Activated naive CD4-positive, alpha-beta T cell treated with anti-CD3 and anti-CD28 coated beads, Interleukin-2, amount 50 U/mL, for 72 hours (primary cell): Measurements from ENCODE around the gene GARIN5B. TPM values are rescaled to one million over a fixed set of nuclear protein-coding genes. Genes with fewer than 3 reads are reported as not detected.

Source experiments
- ATAC-seq, 2 donors: fragments of 150-1000 bp; cut with Tn5 transposase; 2 replicates each; pipeline ENCODE4 v1.10.0; 2021; ENCODE audit warnings: mild to moderate bottlenecking in 2 of 2, moderate library complexity in 2 of 2
- DNase-seq, 2 donors: peaks; one replicate each; pipeline ENCODE4 v3.0.0; 2021 to 2022; ENCODE audit warnings: low spot score in 2 of 2
- H3K27ac Mint-ChIP-seq, 2 donors: one replicate each; pipeline ENCODE4 v1.8.0; 2022; ENCODE audit warnings: mild to moderate bottlenecking in 2 of 2, mixed read lengths in 2 of 2
- H3K36me3 Mint-ChIP-seq, 2 donors: one replicate each; pipeline ENCODE4 v1.8.0; 2022; ENCODE audit warnings: mixed read lengths in 2 of 2
- H3K9me3 Mint-ChIP-seq, 2 donors: one replicate each; pipeline ENCODE4 v1.8.0; 2022; ENCODE audit warnings: mixed read lengths in 2 of 2
- total RNA-seq, 2 donors: library from RNA; stranded (reverse); gene quantifications; one replicate each; pipeline ENCODE4 v1.2.3, GENCODE V29; 2022

GARIN5B gene
- total RNA-seq, 2 donors from 2014 or later = not detected

DNA sequence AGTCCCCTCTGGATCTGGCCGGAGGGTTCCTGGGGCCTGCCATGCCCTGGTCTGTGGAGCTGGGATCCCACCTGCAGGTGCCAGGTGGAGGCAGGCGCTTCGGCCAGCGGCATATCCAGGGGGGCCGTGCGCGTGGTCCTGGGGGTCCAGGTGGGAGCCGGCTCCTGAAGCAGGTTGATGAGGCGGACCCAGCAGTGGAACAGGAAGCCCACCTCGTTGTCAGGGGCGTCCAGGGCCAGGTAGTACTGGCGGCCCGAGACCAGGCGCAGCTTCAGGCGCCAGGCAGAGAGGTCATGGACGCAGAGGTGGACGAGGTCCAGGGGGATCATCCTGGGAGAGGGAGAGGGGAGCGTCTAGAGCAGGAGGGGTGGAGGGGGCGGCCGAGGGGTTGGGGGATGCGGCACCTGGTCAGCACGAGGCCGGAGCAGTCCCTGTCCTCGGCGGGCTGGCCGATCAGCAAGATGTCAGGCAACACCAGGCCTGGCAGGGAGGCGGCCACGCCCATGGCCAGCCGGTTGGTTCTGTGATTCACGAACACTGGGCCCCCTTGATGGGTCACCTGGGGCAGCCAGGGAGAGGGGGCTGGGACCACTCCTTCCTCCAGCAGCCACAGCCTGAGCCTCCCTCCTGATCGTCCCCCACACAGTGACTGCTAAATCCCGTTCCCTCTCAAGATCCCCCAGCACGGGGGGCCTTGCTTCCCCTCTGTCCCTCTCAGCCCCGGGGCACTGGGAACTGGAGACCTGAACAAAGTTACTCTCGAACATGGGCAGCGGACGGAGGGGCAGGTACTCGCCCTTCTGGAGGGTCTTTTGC is 678 bp downstream of the GARIN5B start:
- no peaks in the 10 kb centered on the region for H3K36me3 Mint-ChIP-seq
- no peaks in the 10 kb centered on the region for H3K9me3 Mint-ChIP-seq
- DNase-seq (no peak), ATAC-seq (no peak)
- H3K27ac Mint-ChIP-seq = no peak overlapping the region

DNA sequence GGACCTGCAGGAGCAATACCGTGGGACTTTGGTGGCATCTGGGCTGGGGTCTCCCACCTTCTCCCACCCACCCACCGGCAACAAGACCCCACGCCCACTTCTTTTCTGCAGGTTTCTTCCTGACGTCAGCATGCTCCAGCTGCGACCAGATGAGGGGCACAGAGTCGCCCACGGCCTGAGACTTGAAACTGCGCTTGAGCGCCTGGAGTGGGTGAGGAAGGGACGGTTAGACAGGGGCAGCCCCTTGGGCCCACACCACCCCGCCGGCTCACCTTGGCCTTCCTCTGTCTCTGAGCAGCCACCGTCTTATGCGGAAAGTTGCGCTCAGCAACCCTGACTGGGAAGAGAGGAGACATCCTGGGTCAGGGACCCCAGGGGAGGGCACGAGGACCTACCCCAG is 2.2 kb downstream of the GARIN5B start:
- no peak for ATAC-seq
- H3K27ac Mint-ChIP-seq = no peak overlapping the region
- no peaks in the 10 kb centered on the region for H3K9me3 Mint-ChIP-seq
- H3K36me3 Mint-ChIP-seq = no peaks in the 10 kb centered on the region
- no peak for DNase-seq

DNA sequence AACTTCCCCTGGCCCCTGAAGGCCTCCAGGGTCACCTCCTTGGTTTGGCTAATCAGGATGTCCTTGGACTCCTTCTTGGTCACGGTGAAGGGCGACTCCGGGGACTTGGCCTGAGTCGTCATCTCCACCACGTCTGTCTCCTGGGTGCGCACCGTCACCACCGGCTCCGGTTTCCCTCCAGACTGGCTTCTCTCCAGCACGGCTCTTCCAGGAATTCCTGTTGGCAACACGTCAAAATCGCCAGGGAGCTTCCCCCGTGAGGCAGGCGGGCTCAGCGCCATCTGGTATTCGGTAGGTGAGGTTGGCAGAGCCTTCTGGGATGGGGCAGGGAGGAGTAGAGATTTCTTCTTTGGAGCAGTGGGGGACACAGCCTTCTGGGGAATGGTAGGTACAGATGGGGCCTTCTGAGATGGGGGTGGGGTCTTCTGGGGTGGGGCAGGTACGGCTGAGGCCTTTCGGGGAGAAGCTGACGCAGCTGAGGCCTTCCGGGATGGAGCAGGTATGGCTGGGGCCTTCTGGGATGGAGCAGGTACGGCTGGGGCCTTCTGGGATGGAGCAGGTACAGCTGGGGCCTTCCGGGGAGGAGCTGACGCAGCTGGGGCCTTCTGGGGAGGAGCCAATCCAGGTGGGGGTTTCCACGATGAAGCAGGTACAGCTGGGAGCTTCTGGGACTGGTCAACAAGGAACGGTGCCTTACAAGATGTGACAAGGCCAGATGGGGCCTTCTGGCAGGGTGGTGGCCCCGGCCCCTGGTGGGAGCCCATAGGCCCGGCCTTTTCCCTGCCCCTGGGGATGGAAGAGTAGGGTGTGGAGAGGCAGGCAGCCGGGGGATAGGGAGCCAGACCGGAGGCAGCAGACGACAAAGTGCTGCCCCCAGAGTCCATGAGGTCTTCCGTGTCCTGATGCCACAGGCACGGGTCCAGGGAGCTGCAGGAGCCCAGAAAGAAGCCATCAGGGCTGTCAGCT is 3.8 kb downstream of the GARIN5B start:
- peak overlapping the region in 1 of 2 donors; percentile 49 for H3K27ac Mint-ChIP-seq
- ATAC-seq (no peak), DNase-seq (no peak)
- H3K9me3 Mint-ChIP-seq = no peaks in the 10 kb centered on the region
- H3K36me3 Mint-ChIP-seq = no peaks in the 10 kb centered on the region

DNA sequence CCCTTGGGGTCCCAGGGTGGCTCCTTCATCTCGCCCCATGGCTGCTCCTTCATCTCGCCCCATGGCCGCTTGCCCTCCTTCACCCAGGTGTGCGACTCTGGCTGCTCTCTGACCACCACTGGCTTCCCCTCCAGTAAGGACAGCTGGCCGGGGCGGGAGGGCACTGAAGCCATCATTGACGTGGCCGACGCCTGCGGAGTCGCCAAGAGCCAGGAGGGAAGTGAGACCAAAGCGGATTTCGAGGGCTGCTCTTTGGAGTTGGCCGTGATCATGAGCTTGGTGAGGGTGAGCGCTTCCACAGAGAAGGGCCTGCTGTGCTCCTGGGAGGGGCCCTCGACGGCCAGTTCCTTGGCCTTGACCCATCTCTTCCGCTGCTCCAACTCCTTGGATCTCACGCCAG is 4.6 kb downstream of the GARIN5B start:
- Mint-ChIP-seq H3K36me3 (no peaks in the 10 kb centered on the region), H3K9me3 (no peaks in the 10 kb centered on the region), H3K27ac (peak overlapping the region in 1 of 2 donors; percentile 49)
- DNase-seq (no peak), ATAC-seq (no peak)

DNA sequence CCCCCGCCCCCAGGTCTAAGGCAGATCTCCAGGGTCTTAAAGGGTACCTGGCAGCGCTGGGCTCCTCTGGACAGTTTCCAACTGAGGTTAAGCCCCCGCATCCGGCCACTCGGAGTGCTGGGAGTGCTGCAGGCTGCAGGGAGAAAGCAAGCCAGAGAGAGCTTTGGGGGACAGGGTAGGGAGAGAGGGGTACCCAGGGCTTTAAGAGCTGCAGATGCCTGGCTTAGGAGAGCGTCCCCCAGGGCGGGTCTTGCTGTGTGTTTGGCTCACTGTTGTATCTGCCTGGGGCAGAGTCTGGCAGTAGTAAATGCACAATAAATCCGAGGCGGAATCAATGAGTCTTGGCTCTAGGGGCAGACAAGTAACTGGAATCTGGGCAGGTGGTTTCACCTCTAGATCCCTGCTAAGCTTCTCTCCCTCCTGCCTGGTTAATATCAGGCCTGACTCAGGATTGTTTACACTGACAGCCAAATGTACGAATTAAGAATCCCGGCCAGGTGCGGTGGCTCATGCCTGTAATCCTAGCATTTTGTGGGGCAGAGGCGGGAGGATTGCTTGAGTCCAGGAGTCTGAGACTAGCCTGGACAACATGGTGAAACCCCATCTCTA is 7.7 kb downstream of the GARIN5B start:
- H3K36me3 Mint-ChIP-seq = no peaks in the 10 kb centered on the region
- no peak overlapping the region for H3K27ac Mint-ChIP-seq
- no peaks in the 10 kb centered on the region for H3K9me3 Mint-ChIP-seq
- no peak for DNase-seq
- ATAC-seq = no peak

DNA sequence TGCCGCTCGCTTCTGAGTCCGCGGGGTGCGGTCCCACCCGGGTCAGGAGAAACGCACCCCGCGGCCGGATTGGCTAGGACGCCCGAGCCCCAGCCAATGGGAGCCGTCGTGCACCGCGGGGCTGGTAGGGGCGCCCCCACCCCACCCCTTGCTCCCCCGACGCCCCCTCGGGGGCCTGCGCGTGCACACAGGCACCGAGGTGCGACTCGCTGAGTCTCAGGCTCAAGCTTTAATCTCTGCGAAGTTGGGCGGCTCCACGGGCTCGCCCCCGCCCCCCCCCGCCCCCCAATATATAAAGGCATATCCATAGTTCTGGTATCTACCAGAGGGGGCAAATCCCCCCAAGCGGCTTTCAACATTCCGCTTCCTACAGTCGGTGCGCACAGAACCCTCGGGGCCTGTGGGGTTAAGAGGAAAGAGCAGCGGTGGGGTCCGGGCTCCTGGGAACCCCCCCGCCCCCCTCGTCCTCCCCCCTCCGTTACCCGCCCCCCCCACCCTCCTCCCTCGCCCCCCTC is 8.3 kb downstream of the GARIN5B start, which contains the start of gene COX6B2:
Gene COX6B2 (minus strand): TSS at position 22 of the 515 bp plus-strand sequence. CDS start 198 bp downstream, outside the sequence.
- H3K9me3 Mint-ChIP-seq = no peaks in the 10 kb centered on the region

DNA sequence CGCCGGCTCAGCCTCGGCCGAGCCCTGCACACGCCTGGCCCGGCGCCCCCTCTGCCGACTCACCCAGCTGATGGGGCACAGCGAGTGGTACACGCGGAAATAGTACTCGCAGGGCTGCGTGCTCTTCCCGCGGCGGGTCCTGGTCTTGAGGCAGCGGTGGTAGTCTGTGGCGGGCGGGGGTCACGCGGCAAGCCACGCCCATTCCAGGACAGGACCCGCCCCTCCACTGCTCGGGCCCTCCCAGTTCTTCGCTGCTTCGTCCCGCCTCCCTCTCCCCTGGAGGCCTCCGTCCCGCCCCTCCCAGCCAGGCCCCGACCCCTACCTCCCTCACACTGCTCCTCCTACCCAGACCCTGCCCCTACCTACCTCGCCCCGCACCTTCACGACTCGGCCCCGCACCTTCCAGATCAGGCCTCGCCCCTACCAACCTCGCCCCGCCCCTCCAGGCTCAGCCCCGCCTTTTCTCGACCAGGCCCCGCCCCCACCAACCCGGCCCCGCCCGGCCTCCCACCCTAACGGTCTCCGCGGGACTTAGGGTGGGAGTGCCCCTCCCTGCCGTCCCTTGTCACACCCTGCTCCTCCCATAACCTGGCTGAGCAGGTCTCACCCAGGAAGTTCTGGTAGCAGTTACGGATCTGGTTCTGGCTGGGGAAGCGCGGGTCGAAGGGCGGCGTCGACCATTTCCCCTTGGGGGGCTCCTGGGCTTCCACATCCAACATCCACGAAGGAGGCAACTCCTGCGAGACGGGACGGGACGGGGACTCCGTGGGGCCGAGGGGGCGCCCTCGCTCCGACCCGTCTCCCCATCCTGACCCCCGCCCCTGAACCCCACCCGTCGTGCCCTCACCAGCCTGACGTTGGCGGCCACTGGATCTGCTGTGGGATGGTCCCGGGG is 9.0 kb downstream of the GARIN5B start:
- H3K27ac Mint-ChIP-seq = no peak overlapping the region
- peak in 1 of 2 donors; percentile 77 for DNase-seq
- peak; percentile 73 to 92 for ATAC-seq
- H3K36me3 Mint-ChIP-seq = no peaks in the 10 kb centered on the region
- no peaks in the 10 kb centered on the region for H3K9me3 Mint-ChIP-seq

More for the DNA sequence above, 8.3 kb downstream of the GARIN5B start, which contains the start of gene COX6B2:
- no peak for DNase-seq
- no peak within 1 kb of the TSS for H3K27ac Mint-ChIP-seq
- ATAC-seq = peak in 1 of 2 donors; percentile 4
- H3K36me3 Mint-ChIP-seq = no peaks in the 10 kb centered on the region

DNA sequence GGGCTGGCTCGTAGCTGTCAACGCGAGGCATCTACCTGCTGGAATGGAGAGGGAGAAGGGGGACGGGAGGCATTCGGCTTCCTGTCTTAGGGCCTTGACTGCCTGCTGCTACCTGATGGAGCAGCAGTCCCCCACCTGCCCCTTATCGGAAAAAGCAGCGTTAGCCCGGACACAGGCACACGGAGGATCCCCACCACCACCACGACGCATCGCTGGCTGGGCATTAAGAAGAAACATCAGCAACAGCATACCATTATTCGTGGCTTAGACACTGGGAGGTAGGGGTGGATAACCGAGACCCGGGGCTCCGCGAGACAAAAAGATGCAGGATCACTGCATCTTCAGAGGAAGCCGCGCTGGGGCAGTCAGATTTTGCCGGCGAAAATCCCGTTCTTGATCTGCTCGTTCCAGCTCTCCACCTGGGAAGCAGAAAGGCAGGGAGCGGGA is 9.7 kb downstream of the GARIN5B start:
- Mint-ChIP-seq H3K36me3 (no peaks in the 10 kb centered on the region), H3K27ac (no peak overlapping the region), H3K9me3 (no peaks in the 10 kb centered on the region)
- DNase-seq (no peak), ATAC-seq (no peak)

DNA sequence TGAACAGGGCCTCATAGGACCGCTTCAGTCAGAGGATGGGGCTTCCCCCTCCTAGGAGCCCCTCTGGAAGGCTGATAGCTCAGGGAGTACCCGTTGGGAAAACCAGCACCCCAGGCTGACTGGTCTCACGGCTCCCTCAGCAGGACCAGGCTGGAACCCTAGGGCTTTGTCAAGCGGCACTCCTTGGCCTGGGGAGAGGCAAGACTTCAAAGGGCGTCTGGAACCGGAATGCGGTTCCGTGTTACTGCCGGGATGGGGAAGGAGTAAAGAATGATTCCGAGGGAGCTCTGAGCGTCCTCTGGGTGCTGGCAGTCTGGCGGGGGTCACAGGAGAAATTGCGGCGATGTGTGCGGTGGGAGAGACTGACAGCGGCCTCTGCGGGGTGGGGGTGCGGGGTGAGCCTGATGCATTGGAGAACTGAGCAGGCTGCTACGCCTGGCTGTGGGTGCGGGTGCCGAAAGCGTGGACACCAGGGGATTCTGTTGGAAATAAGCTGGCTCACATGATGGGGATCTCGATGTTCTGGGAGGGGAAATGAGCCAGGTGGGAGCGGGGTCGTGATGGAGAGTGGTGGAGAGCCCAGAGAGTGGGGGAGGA is 10.4 kb downstream of the GARIN5B start:
- Mint-ChIP-seq H3K36me3 (no peaks in the 10 kb centered on the region), H3K9me3 (no peaks in the 10 kb centered on the region), H3K27ac (peak overlapping the region in 1 of 2 donors; percentile 86)
- DNase-seq (no peak), ATAC-seq (no peak)

DNA sequence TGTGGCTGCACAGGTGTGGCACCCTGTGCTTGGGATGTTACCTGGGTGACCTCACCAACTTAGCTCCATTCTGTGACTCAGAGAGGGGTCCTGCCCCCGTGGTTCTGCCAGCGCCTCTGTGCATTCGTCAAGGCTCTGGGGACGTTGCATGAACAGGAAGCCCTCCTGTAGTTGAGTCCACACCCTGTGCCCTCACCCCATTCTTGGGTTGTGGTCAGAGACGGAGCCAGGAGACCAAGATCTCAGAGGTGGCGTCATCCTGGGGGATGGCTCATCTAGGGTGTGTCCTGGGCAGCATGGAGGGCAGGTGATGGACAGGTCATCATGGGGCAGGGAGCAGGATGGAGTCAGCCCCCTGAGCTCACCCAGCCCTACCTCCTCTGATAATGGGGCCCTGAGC is 11.0 kb downstream of the GARIN5B start:
- Mint-ChIP-seq H3K9me3 (no peaks in the 10 kb centered on the region), H3K36me3 (no peaks in the 10 kb centered on the region), H3K27ac (peak overlapping the region in 1 of 2 donors; percentile 27)
- ATAC-seq = no peak
- DNase-seq = no peak

DNA sequence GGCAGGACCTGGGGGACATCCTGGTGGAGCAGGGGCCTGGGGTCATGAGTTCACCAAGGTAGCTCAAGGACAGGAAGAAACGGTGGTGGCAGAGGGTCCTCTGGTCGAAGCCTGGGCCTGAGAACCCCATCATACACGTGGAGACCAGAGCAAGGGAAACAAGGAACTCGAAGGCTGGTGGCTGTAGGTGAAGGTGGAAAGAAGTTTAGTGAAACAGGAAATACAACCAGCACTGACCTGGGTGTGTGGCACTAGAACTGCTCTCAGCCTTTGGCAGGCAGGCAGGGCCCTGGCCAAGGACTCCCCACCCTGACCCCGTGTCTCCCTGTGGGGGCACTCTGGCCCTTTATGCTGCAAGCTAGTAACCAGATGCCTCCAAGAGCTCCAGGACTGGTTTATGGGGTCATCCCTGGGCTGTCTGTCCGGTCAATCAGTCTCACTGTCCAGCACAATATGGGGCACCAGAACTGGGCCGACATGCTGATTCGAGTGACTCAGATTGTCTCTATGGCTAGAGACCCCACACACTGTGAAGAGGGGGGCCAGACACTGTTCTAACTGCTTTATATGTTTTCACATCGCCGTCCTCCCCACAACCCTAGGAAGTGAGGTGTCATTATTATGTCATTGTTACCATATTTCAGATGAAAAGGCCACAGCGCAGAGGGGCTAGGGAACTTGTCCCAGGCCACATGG is 12.3 kb downstream of the GARIN5B start:
- Mint-ChIP-seq H3K27ac (no peak overlapping the region), H3K36me3 (no peaks in the 10 kb centered on the region), H3K9me3 (no peaks in the 10 kb centered on the region)
- no peak for ATAC-seq
- DNase-seq = no peak

DNA sequence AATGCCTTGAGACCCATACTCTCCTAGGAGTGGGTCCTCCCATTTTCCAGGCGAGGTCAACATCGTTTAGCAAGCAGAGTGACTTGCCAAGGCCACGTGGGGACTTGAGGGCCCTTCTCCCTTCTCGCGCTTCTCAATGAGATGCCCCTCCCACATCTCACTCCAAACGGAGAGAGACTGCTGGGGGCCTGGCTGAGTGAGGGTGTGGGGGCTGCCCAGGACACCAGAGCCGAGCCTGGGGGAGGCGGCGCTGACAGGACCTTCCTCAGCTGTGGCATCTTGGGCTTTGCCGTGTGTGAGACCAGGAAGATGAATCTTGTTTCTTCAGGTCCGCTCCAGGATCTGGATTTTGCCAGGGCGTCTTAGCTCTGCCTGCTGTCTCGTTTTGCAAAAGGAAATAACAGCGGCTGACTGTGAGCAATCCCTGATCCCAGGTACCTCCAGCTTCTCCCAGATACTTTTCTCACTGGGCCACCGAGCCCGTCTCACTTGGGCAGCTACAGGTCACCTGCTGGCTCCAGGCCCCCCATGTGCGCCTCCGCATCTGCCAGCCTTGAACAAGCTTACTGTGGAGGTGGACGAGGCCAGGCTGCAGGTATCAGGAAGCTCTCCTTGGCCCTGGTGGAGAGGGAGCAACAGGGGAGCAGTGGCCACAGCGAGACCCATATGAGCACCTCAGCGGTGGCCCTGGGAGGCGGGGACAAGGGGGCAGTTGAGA is 14.6 kb downstream of the GARIN5B start:
- H3K27ac Mint-ChIP-seq = no peak overlapping the region
- DNase-seq (no peak), ATAC-seq (no peak)
- peaks cover 0 to 2% of the 10 kb centered on the region in 2 donors for H3K36me3 Mint-ChIP-seq
- H3K9me3 Mint-ChIP-seq = no peaks in the 10 kb centered on the region

DNA sequence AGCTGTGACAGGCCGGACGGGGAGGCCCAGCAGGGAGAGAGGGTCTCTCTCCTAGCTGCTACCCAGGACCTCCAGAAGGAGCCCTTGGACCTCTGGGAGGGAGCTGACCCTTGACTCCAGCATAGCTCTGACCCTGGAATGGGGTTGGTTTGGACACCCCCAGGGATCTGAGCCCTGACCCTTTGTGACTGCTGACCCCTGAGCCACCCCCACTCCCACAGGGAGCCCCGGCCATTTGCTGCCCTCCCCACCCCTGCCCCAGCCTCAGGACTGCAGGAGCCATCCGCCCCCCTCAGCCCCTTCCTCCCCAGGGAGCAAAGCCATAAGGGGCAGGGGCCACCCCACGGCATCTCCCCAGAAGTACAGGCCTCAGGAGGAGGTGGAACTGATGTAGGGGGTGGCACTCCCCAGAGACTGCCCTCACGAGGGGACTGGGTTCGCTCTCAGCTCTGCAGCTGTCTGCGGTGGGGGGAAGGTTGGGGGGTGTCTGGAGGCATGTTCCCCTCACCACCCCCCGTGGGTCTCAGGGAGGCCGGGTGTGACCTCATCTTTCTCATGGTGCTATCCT is 15.5 kb downstream of the GARIN5B start:
- Mint-ChIP-seq H3K36me3 (peaks cover 0 to 7% of the 10 kb centered on the region in 2 donors), H3K9me3 (no peaks in the 10 kb centered on the region), H3K27ac (peak overlapping the region in 1 of 2 donors; percentile 57)
- ATAC-seq (no peak), DNase-seq (no peak)
